Cardiac fibroblast (primary cell): Measurements from ENCODE around the gene DOP1A.

Source experiments
- DNase-seq, 2 donors: peaks; one replicate each; pipeline versions ENCODE4 v3.0.0 to v3.0.0-alpha.2; 2010; ENCODE audit warnings: low read depth in 2 of 2
- H3K4me3 ChIP-seq, 2 donors: replicated peaks in 1 of 2; 1 replicate in 1 of 2; 2 replicates in 1 of 2; pipeline ENCODE4 v1.5.1; 2011; ENCODE audit warnings: low read depth in 2 of 2, low read length in 2 of 2, mild to moderate bottlenecking in 2 of 2, moderate library complexity in 1 of 2
- TF ChIP-seq, protein P1 (sequence below): IDR thresholded peaks from one replicate; pipeline ENCODE4 v1.5.1; 2011; ENCODE audit warnings: low read depth, mild to moderate bottlenecking, low read length, inconsistent platforms

Gene DOP1A

DNA sequence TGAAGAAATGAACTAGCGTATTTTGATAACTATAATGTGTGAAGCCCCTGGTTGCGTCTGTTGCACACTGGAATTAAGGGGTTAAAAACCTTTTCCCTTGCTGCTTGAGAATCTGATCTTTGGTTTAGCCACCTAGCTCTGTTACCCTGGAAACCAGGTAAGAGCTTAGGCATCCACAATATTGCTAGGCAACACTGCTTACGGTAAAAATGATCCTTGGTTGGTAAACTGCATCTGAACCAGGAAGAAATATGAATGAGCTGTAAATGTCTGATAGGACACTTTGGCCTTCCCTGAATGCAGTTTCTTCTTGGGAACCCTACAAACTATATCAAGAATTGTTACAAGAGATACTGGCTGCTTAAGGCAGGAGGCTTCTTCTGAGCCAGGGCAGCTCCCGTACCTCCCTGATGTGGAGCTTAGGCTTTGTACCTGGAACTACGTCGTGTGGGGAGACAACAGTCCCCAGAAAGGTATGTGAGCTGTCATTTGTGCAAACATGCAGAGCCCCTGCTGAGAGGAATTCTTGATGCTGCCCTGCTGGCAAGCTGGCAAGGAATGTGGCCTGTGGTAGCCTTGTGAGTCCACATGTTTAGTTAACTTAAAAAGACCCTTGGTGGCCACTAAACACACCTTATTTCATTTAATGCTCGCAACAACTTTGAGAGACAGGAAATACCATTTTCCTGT is 20.3 kb upstream of the DOP1A start:
- DNase-seq: no peak
- no peak overlapping the region for H3K4me3 ChIP-seq
- TF ChIP-seq, protein P1, sequence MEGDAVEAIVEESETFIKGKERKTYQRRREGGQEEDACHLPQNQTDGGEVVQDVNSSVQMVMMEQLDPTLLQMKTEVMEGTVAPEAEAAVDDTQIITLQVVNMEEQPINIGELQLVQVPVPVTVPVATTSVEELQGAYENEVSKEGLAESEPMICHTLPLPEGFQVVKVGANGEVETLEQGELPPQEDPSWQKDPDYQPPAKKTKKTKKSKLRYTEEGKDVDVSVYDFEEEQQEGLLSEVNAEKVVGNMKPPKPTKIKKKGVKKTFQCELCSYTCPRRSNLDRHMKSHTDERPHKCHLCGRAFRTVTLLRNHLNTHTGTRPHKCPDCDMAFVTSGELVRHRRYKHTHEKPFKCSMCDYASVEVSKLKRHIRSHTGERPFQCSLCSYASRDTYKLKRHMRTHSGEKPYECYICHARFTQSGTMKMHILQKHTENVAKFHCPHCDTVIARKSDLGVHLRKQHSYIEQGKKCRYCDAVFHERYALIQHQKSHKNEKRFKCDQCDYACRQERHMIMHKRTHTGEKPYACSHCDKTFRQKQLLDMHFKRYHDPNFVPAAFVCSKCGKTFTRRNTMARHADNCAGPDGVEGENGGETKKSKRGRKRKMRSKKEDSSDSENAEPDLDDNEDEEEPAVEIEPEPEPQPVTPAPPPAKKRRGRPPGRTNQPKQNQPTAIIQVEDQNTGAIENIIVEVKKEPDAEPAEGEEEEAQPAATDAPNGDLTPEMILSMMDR: no peak

DNA sequence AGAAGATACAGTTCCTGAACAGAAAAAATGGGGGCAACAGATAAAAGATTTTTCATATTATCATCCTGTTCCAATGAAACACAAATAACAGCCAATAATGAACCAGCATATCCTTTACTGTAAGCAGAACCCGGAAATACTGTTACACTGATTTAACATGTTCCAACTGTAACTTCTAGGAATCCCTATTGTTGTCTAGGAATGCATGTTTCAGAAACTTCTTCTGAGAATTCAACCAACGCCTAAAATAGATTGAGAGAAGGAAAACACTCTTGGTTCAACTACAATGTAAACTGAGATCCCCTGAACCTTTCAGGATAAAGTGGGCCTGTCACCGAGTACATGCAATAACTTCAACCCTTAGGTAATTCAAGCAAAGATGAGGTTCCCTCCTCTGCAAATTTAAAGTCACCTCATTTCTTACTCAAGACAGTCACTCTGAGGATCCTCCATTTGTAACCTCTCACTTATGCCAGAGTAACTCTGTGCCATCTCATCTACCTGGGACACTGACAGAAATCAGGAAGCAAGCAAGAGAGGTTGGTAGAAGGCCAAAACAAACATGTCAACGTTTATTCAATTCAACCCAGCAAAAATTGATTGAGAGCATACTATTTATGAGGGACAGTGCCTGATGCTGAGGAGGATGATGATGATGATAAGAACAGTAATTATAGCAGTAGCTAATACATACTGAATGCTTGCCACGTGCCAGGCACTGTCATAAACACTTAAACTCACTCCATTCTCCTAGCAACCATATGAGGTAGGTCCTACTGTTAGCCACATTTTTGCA is 15.9 kb upstream of the DOP1A start:
- DNase-seq: peak in 1 of 2 donors; percentile 21
- H3K4me3 ChIP-seq: no peak overlapping the region
- TF ChIP-seq, protein P1: no peak

DNA sequence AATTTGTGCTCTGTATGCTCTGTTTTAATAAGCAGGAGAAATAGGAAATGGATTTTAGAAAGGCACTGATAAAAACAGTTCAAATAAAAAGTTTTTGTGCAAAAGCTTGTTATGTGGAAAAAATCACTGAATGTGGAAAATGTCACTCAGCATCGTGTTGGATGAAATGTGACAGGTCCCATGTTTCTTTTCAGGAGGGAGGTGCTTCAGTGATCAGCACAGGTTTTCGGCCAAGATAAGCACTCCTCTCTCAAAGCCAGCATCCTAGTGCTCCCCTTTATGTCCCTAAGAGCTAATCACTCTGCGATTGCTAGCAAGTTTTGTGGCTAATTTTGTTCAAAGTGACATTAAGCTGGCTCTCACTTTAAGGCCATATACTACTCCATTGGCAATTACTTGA is 13.8 kb upstream of the DOP1A start:
- TF ChIP-seq, protein P1: no peak
- H3K4me3 ChIP-seq: no peak overlapping the region
- no peak for DNase-seq

DNA sequence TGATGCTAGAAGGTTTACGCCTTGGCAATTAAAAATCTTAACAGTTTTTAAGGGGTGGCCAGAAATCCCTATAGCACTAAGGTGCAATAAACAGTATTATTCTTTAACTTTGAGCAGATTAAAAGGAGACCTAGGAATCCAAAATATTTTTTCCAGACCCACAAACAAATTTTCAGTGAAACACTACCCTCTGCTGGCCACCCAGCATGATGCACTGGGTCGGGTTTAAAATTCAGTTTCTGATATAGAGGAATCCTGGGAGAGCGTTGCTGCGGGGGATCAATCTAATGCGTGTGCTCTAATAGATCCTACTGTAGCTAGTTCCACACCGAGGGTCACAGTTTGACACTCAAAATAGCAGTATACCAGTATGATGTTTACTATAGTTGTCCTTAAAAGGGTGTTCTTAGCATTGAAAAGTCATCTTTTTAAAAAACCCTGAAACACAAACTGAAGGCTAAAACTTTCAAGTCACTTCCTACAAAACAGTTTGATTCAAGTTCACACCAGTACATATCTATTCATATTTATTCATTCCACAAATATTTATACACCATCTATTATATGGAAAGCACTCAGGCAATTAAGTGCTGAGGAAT is 12.0 kb upstream of the DOP1A start:
- DNase-seq: peak; percentile 63 to 69
- H3K4me3 ChIP-seq: no peak overlapping the region
- TF ChIP-seq, protein P1: peak; percentile 78

- TF ChIP-seq, protein P1: peak; percentile 84
- DNase-seq: peak; percentile 68 to 69
- no peak overlapping the region for H3K4me3 ChIP-seq
Measured at GRCh38 chr6:83057705-83058321, 9.7 kb upstream of the DOP1A start.

DNA sequence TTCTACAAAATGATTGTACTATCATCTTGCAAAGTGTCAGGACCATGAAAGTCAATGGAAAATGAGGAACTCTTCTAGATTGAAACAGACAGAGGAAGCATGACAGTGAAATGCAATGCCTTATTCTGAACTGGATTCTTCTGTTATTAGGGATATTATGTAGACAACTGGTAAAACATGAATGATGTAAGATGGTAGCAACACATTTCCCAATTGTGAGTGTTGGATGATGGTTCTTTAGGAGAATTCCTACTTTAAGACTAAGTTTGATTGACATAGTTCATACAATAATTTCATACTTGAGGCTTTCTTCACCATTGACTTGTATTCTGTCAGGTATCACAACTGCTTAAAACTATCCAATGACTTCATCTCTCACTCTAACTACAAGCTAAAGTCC is 6.3 kb upstream of the DOP1A start:
- no peak for DNase-seq
- H3K4me3 ChIP-seq: no peak overlapping the region
- TF ChIP-seq, protein P1: no peak
